GM19193 (cell line): ENCODE data around the gene LCMT1.

ENCODE experiments used
- POLR2A ChIP-seq: IDR thresholded peaks from 4 replicates; pipeline ENCODE4 v1.6.1; 2011; ENCODE audit not compliant: insufficient read depth, insufficient read length; ENCODE audit errors: extremely low read depth

LCMT1 gene

DNA sequence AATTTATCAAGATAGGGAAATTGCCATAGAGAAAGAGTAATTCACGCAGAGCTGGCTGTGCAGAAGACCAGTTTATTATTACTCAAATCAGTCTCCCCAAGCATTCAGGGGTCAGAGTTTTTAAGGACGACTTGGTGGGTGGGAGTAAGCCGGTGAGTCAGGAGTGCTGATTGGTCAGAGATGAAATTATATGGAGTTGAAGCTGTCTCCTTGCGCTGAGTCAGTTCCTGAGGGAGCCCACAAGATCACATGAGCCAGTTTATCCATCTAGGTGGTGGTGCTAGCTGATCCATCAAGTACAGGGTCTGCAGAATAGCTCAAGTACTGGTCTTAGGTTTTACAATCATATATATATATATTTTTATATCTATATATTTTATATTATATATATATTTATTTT, 99.2 kb downstream of the LCMT1 start:
- no peak for TF ChIP-seq POLR2A

DNA sequence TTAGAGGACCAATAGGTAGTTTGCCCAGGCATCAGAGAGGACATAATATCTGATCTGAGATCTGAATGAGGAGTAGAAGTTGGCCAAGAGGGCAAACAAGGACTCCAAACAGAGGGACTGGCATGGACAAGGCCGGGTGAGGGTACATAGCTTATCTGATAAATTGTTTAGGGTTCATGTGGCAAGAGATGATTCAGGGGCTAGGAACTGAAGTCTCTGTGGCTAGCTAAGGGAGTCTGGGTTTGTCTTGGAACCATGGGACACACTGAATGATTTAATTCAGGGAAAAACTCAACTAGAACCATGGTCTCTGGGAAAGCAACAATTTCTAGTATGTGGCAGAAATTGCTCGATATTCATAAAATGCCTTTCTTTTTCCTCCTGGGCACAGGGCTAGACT, 101.1 kb downstream of the LCMT1 start:
- no peak for TF ChIP-seq POLR2A

DNA sequence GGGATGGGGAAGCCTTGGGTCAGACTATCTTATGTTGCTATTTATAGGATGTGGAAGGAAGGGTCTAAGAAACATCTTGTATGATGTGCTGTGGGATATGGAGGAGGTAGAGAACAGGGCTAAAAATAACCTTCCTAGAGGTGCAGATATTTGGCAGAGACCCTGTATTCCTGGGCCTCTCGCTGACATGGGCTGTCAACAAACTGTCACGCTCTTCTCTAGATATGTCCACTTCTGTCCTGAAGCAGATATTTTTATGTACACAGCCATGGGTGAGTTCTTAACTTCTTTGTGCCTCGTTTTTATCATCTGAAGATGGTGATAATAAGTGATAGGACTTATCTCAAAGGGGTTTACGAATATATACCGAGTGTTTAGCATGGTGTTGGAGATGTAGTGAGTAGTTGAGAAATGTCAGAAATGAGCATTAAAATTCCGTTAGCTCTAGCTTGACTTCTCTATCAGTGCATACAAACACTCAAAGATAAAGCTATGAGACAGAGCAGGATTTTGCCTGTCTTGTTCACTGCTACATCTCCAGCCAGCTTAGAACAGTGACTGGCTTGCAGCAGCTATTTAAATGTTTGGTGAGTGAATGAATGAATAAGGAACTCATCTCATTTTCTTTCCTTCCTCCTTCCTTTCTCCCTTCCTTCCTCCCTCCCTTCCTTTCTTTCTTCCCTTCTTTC, 102.3 kb downstream of the LCMT1 start:
- no peak for TF ChIP-seq POLR2A

DNA sequence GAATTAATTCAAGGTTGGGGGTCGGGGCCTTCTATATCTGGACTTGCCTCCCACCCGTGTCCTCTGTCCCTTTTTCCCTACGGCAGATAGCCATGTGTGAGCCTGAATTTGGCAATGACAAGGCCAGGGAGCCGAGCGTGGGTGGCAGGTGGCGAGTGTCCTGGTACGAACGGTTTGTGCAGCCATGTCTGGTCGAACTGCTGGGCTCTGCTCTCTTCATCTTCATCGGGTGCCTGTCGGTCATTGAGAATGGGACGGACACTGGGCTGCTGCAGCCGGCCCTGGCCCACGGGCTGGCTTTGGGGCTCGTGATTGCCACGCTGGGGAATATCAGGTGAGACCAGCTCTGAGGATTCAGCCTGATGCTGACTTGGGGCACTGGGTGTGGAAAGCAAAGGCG, 105.6 kb downstream of the LCMT1 start:
- no peak for TF ChIP-seq POLR2A

DNA sequence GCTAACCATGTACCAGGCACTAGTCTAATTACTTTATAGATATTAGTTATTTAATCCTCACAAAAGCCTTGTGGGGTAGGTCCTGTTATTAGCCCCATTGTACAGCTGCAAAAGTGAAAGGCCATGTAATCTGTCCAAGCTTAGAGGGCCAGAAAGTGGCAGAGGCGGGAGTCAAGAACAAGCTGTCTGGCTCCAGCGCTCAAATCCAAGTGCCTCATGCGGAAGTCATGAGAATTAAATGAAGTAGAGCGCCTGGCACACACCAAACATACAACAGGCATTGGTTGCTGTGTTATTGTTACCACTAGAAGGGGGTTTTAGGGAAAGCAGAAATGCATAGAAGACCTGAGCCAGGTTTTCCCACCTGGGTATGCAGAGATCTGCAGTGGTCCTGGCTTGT, 106.4 kb downstream of the LCMT1 start:
- TF ChIP-seq POLR2A = no peak

DNA sequence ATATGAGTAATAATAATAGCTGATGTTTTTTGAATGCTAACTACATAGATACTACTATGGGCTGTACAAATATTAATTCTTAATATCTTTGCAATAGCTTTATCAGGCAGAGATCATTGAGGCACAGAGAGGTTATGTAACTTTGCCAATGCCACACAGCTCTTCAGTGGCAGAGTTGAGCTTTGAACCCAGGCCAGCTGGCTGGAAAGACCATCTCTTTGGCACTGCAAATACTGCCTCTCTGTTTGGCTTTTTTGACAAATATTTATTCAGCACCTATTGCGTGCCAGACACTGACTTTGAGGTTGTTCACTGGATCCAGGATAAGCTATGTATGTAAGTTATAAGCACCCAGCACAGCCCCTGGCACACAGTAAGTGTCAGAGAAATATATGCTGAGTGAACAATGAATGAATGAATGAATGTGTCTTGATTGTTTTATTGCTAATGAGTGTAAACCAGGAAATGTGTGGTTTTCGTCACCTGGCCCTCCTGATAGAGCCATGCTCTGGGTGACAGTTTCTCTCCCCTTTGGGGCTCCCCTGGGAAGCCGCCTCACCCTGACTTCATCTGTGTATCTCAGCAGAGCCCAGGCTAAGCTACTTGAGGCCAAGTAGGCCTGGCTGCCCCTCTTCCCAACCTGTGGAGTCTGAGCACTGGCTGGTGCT, 107.7 kb downstream of the LCMT1 start:
- TF ChIP-seq POLR2A = no peak

DNA sequence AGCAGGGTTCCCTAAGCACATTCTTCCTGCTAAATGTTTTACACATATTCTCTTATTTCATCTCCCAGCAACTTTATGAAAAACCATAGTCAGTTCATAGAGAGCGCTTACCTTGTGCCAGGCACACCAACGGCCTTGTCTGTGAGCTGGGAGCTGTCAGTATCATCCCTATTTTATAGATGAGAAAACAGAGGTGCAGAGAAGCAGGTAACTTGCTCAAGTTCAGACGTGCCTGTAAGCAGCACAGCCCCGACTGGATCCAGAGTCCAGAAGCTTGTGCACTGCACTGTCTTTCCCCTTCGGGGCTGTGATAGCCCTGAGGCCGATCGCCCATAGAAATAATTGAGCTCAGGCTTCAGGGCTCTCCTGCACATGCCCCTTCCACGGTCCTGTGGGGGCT, 111.4 kb downstream of the LCMT1 start:
- TF ChIP-seq POLR2A = no peak

DNA sequence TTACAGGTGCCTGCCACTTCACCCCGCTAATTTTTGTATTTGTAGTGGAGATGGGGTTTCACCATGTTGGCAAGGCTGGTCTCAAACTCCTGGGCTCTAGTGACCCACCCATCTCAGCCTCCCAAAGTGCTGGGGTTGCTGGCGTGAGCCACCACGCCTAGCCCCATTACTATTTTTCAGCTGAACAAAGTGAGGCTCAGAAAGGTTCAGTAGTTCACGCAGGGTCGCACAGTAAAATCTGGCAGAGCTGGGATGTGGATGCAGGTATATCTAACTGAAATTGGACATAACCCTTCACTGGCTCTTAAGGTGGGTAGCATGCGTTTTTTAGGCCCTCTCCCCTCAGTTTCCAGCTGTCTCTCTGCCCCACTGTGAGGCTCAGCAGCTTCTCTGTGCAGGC, 112.4 kb downstream of the LCMT1 start:
- no peak for TF ChIP-seq POLR2A

DNA sequence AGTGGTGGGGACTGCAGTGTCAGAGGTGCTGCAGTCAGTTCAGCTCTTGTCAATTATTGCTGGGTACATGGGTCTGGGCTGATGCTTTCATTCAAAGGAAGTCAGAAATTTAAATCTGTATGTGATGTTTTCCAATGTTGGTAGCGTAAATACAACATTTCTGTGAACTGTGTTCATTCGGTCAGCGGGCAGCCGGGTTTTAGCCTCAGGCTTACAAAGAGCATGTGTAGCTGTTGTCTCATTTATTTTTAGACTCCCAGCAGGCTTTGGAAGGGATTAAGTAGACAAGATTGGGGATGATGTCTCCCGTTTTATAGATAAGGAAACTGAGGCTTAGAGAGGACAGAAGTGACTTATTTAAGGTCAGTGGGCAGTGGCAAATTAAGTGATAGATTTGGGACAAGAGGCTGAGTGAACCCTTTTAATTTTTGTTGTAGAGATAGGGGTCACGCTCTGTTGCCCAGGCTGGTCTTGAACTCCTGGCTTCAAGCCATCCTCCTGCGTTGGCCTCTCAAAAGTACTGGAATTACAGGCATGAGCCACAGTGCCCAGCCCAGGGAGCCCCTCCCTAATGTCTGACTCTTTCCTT, 113.3 kb downstream of the LCMT1 start:
- no peak for TF ChIP-seq POLR2A
